Esophagus squamous epithelium (tissue), 5 donors: ENCODE measurements around the gene RPL18A. TPM values are rescaled to one million over a fixed set of nuclear protein-coding genes. Genes with fewer than 3 reads are reported as not detected.
A peak's percentile ranks its signal among the peaks of the same experiment; 100 is the strongest.

ENCODE experiments used
- DNase-seq: peaks from one replicate; lab custom pipeline; 2025; lab: John Stamatoyannopoulos, UW
- H3K27ac ChIP-seq, 4 donors: fragments of 200-600 bp; sonication (generic); one replicate each; pipeline ENCODE4 v1.5.1; 2016 to 2019; ENCODE audit warnings: mild to moderate bottlenecking in 1 of 4
- H3K27me3 ChIP-seq, 4 donors: fragments of 200-600 bp; sonication (generic); 1 replicate in 3 of 4; 2 replicates in 1 of 4; pipeline versions ENCODE4 v1.5.1 to v1.6.0; 2017 to 2021; ENCODE audit warnings: antibody characterized with exemption in 1 of 4
- H3K36me3 ChIP-seq, 3 donors: fragments of 200-600 bp; sonication (generic); one replicate each; pipeline ENCODE4 v1.5.1; 2016 to 2019
- H3K4me1 ChIP-seq, 3 donors: fragments of 200-600 bp; sonication (generic); one replicate each; pipeline ENCODE4 v1.5.1; 2017 to 2019
- H3K4me3 ChIP-seq, 4 donors: fragments of 200-600 bp; sonication (generic); 1 replicate in 3 of 4; 2 replicates in 1 of 4; pipeline ENCODE4 v1.5.1; 2016 to 2019; ENCODE audit warnings: mild to moderate bottlenecking in 2 of 4, moderate library complexity in 1 of 4
- H3K9me3 ChIP-seq, 3 donors: fragments of 200-600 bp; sonication (generic); one replicate each; pipeline ENCODE4 v1.5.1; 2016 to 2019
- CTCF ChIP-seq, 6 experiments: fragments of 450-650 bp in 4 of 6; fragments of 200-600 bp in 2 of 6; sonication (generic) in 2 of 6; IDR thresholded peaks; one replicate each; pipeline ENCODE4 v1.5.1; 2016 to 2019; ENCODE audit warnings: antibody characterized with exemption in 6 of 6, mild to moderate bottlenecking in 4 of 6, moderate library complexity in 4 of 6
- POLR2A ChIP-seq, 4 donors: fragments of 450-650 bp; IDR thresholded peaks; one replicate each; pipeline ENCODE4 v1.6.1; 2017; ENCODE audit warnings: antibody characterized with exemption in 4 of 4, mild to moderate bottlenecking in 4 of 4, moderate library complexity in 3 of 4
- WGBS, 2 donors: methylation state at CpG; one replicate each; pipeline ENCODE4 v1.1.5; 2018; 5-methylcytosine and 5-hydroxymethylcytosine counted together
- intact Hi-C: fragments of 100-400 bp; cut with DNase I; formaldehyde crosslinking; loops from one replicate; pipeline ENCODE4 v1.15.0; 2022
- total RNA-seq, 4 donors: library from RNA; depleted of rRNA; stranded (reverse); fragments of >200 nt; gene quantifications; one replicate each; pipeline ENCODE4 v1.1.0, GENCODE V29; 2016
- donor health status: DM: yes; HTN: yes; CAD: no.

The RPL18A gene
- total RNA-seq, result 1,000 to 10,000 TPM; 1,080 to 2,192 (median 1,622) TPM

GRCh38 chr19:17859533-17860330 lies at the start of gene RPL18A:
RPL18A (plus strand) TSS chr19:17859910; CDS start chr19:17859957, 47 bp downstream.
- Histone ChIP-seq H3K36me3 (peaks cover 25 to 41% (median 32%) of the 10 kb centered on the region in 3 donors), H3K4me1 (peaks cover 26 to 55% (median 45%) of the 10 kb centered on the region in 3 donors), H3K27me3 (no peaks in the 10 kb centered on the region), H3K9me3 (no peaks in the 10 kb centered on the region), H3K27ac (peak within 1 kb of the TSS; percentile 88 to 95 (median 93)), H3K4me3 (peak within 1 kb of the TSS; percentile 83 to 94 (median 89))
- TF ChIP-seq CTCF (IDR thresholded peaks at IDR 0.05) (peak; percentile 73 to 98 (median 86)), POLR2A (IDR thresholded peaks at IDR 0.05) (peak in 3 of 4 donors; percentile 93 to 97 (median 95))
- 0% methylated on average over 13 to 25 of the region's 80 CpGs for WGBS, 2 donors
- intact Hi-C loops, result no loop called here
- DNase-seq, result peak; percentile 98

GRCh38 chr19:17811103-17811502 lies 48.6 kb upstream of the RPL18A start:
- no peaks in the 10 kb centered on the region for H3K9me3 ChIP-seq
- intact Hi-C loops, result no loop called here
- DNase-seq, result no peak
- peaks cover 0 to 5% (median 0%) of the 10 kb centered on the region in 3 donors for H3K36me3 ChIP-seq
- no peak for TF ChIP-seq CTCF (IDR thresholded peaks at IDR 0.05)
- no peak for TF ChIP-seq POLR2A (IDR thresholded peaks at IDR 0.05)
- WGBS, 2 donors, result 75 to 88% methylated on average over 2 of the region's 2 CpGs
- no peak overlapping the region for H3K27ac ChIP-seq
- H3K4me1 ChIP-seq, result no peaks in the 10 kb centered on the region
- H3K4me3 ChIP-seq, result no peak overlapping the region
- H3K27me3 ChIP-seq, result peaks cover 0 to 58% (median 0%) of the 10 kb centered on the region in 4 donors

- TF ChIP-seq POLR2A (IDR thresholded peaks at IDR 0.05), result no peak
- no peak for TF ChIP-seq CTCF (IDR thresholded peaks at IDR 0.05)
- WGBS, 2 donors, result 85 to 87% methylated on average over 12 to 15 of the region's 20 CpGs
- DNase-seq, result no peak
- intact Hi-C loops, result no loop called here
- H3K27me3 ChIP-seq, result peaks cover 0 to 58% (median 0%) of the 10 kb centered on the region in 4 donors
- no peaks in the 10 kb centered on the region for H3K4me1 ChIP-seq
- peaks cover 0 to 5% (median 0%) of the 10 kb centered on the region in 3 donors for H3K36me3 ChIP-seq
- no peaks in the 10 kb centered on the region for H3K9me3 ChIP-seq
- no peak overlapping the region for H3K27ac ChIP-seq
- H3K4me3 ChIP-seq, result no peak overlapping the region
These were observed 48.0 kb upstream of the RPL18A start for GRCh38 chr19:17811681-17812080.

GRCh38 chr19:17812099-17812498 lies 47.6 kb upstream of the RPL18A start:
- no peaks in the 10 kb centered on the region for H3K9me3 ChIP-seq
- intact Hi-C loops, result no loop called here
- 67 to 75% methylated on average over 3 to 5 of the region's 5 CpGs for WGBS, 2 donors
- H3K4me3 ChIP-seq, result no peak overlapping the region
- H3K27ac ChIP-seq, result no peak overlapping the region
- no peak for DNase-seq
- TF ChIP-seq POLR2A (IDR thresholded peaks at IDR 0.05), result no peak
- no peak for TF ChIP-seq CTCF (IDR thresholded peaks at IDR 0.05)
- no peaks in the 10 kb centered on the region for H3K4me1 ChIP-seq
- peaks cover 0 to 59% (median 0%) of the 10 kb centered on the region in 4 donors for H3K27me3 ChIP-seq
- H3K36me3 ChIP-seq, result peaks cover 0 to 5% (median 0%) of the 10 kb centered on the region in 3 donors

- H3K36me3 ChIP-seq, result no peaks in the 10 kb centered on the region
- intact Hi-C loops, result no loop called here
- no peaks in the 10 kb centered on the region for H3K9me3 ChIP-seq
- H3K27ac ChIP-seq, result no peak overlapping the region
- DNase-seq, result no peak
- no peak overlapping the region for H3K4me3 ChIP-seq
- H3K27me3 ChIP-seq, result peaks cover 0 to 27% (median 0%) of the 10 kb centered on the region in 4 donors
- WGBS, 2 donors, result 48 to 61% methylated on average over 8 to 11 of the region's 13 CpGs
- H3K4me1 ChIP-seq, result no peaks in the 10 kb centered on the region
- TF ChIP-seq POLR2A (IDR thresholded peaks at IDR 0.05) (no peak), CTCF (IDR thresholded peaks at IDR 0.05) (no peak)
These were observed 41.9 kb upstream of the RPL18A start for GRCh38 chr19:17817668-17818363.
